Dedifferentiated amniotic fluid mesenchymal stem cell (primary cell): Measurements from ENCODE around the gene PPP1R1B.

Source experiments
- DNase-seq: peaks from one replicate; pipeline ENCODE4 v3.0.0-alpha.2; 2016; ENCODE audit errors: extremely low spot score

The PPP1R1B gene

GRCh38 chr17:39632153-39632941, 5.6 kb downstream of the PPP1R1B start:
- DNase-seq = no peak

- DNase-seq = no peak
These were observed 6.9 kb downstream of the PPP1R1B start for GRCh38 chr17:39633570-39634183.

GRCh38 chr17:39634384-39634871, 7.7 kb downstream of the PPP1R1B start:
- DNase-seq = peak; percentile 63

- no peak for DNase-seq
These were observed 8.9 kb downstream of the PPP1R1B start for GRCh38 chr17:39635614-39636176.

GRCh38 chr17:39636587-39636926, 9.8 kb downstream of the PPP1R1B start:
- DNase-seq = no peak

DNA sequence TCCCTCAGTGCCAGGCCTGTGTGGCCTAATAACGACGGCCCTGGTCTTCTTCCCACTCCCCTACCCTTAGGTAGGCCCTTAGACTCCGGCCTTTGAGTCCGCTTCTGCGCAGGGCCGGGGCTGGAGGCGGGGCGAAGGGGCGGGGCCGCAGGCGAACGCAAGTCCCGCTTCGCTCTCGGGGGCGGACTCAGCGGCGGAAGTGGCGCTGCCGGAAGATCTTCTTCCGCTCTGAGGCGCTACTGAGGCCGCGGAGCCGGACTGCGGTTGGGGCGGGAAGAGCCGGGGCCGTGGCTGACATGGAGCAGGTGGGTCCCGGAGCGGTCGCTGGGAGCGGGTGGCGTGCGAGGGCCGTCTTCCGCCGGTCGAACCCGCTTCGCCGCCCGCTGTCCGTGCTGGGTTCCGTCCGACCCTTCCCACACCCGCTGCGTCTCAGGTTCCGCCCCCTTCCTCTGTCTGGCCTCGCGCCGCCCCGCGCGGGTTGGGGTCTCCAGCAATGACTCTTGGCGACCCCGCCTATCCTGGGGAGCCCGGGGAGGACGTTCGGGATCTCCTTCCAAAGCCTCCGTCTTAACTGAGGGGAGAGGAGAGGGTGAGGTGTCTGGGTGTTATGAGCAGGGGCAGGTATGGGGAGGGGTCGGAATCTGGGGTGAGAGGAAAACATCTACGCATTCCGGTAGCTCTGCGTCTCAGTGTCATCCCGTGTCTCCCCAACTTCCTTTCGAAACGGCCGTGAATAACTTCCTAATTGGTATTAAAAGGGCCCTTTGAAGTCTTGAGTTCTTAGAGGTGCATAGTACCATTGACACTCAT, 10.4 kb downstream of the PPP1R1B start, which contains the start of gene STARD3:
Gene STARD3, plus strand, starts transcription at position 218 of the 810 bp plus-strand sequence. CDS start 16,388 bp downstream, outside the sequence.
- DNase-seq = peak; percentile 82

GRCh38 chr17:39638317-39638716, 11.6 kb downstream of the PPP1R1B start:
- DNase-seq = no peak

DNA sequence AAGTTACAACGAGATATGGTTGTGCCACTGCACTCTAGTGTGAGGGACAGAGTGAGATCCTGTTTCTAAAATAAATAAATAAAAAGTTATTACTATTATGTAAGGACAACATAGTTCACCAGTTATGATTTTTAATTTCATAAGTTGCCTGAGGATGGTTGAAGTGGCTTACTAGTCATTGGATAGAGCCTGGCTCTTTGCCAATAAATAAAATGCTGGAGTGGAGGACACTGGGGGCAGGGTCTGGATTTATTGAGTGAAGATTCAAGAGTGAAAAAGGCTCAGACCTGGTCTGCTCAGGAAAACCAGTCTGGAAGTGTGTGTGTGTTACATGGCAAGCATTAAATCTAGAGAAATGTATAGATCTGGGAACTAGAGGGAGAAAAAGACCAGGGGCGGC, 12.3 kb downstream of the PPP1R1B start:
- no peak for DNase-seq

DNA sequence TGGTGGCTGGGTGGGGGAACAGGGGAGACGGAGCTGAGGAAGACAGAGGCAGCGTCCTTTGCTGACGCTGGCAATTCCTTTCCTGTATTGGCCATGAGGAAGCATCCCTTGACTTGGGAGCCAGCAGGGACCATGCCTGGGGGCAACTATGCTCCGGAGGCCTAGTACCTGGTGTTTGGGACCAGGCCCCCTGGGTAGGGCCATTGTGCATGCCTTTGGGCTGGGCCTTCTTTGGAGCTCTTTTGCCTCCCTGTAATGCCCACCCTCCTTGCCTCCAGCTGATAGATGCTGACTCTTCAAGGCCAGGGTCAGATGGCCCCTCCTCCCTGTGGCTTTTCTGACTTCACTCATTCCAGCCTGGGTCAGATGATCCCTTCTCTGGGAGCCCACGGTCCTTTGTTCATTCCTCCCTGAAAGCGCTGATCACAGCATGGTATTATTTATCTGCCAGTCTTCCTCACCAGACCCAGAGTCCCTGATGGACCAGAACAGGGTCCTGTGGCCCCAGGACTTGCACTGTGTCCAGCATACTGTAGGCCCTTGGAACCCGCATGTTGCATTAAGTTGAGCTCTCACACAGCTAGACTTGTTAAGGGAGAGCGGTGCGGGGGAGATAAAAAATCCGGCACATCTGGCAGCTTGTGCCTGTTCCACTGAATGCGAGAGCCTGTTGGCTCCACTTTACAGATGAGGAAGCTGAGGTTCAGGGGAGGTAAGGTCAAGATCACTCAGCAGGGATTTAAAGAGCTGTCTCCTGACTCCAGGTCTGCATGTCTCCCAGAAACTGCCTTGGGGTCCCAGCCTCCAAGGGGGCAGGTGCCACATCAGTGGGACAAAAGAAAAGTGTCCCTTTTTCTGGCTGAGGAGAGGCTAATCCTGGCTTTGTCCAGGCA, 13.1 kb downstream of the PPP1R1B start:
- DNase-seq = no peak

DNA sequence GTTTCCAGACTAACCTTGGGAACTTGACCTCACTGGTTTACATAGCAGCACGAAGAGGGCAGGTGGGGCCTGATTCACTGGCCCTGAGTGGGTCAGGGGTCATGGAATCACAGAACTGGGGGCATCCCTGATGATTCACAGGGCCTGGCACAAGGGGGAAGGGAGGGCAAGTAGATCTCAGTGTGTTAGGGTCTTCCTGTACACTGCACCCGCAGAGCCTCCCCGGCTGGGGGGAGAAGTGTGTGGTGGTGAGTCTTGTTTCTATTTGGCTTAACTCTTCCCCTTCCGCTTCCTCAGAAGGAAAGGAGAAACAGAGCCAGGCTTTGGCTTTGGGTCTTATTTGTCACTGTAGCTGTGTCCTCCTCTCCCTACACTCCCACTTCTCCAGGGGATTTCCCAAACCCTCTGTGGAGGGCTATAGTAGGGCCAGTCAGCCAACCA, 13.9 kb downstream of the PPP1R1B start:
- no peak for DNase-seq

DNA sequence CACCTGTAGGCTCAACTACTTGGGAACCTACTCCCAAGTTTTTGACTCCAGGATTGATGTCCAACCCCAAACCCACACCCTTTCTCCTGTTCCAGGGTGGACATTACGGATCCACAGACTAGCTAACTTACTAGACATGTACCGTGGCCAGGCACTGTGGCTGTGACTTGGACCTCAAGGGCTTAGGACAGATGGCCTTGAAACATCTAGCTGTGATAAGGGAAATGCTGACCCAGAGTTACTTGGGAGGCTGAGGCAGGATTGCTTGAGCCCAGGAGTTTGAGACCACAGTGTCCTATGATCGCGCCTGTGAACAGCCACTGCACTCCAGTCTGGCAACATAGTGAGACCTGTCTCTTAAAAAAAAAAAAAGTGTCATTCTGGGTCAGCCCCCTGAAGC, 14.3 kb downstream of the PPP1R1B start:
- no peak for DNase-seq

DNA sequence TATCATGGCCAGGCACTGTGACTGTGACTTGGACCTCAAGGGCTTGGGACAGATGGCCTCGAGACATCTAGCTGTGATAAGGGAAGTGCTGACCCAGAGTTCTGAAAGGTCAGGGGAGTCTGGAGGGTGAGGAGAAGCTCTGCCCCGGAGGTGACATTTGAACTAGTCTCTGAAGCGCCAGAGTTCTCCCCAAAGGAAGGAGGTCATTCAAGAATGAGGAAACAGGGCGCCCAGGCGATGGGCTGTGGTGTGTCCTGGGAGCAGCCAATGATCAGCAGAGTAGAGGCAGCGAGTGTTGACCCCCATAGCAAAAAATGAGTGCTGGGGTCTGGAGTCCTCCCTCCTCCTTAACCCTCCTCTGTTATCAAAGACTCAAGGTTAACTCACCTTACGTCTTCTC, 15.1 kb downstream of the PPP1R1B start:
- DNase-seq = no peak

DNA sequence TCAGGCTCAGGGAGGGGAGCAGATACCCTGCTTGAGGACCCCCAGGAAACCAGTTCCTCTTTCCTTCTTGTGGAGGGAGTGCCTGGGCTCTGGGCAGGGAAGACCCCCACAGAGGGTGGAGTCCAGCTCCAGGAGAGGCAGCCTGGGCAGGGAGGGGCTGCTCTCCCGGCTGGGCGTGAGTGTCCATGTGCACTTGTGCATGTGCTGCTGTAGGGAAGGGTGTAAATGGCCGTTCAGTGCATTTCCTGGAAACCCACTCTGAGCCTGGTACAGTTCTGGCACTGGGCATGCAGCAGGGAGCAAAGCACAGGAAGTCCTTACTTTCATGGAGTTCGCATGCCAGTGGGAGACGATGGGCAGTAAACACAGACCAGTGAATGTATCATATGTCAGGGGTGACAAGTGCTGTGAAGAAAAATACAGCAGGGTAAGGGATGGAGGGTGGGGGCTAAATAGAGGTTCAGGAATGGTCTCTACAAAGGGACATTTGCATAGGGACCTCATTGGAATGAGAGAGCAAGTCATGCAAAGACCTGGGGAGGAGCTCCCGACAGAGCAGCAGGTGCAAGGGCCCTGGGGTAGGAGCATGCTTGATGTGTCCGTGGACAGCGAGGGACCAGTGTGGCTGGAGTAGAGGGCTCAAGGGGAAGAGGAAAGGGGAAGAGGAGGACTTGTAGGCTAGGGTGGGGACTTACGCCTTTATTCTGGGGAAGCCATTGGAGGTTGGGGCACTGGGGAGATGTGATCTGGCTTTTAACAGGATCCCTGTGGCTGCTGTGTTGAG, 15.7 kb downstream of the PPP1R1B start:
- DNase-seq = no peak

- no peak for DNase-seq
These were observed 16.5 kb downstream of the PPP1R1B start for GRCh38 chr17:39643271-39643670.

- DNase-seq = no peak
These were observed 20.5 kb downstream of the PPP1R1B start for GRCh38 chr17:39647256-39647655.

GRCh38 chr17:39648616-39649366, 22.0 kb downstream of the PPP1R1B start:
- DNase-seq = peak; percentile 23

DNA sequence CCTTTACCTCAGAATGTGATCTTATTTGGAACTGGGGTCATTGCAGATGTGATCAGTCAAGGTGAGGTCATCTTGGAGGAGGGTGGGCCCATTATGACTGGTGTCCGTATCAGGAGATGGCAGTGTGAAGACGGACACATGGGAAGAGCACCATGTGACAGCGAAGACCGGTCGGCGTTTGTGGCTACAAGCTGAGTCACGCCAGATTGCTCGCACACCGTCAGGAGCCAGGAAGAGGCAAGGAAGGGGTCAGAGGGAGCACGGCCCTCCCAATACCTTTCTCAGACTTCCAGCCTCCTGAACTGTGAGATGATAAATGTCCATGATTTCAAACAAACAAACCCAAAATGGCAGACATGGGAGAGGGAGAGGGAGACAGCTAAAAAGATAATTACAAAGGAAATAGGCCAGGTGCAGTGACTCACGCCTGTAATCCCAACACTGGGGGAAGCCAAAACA, 23.4 kb downstream of the PPP1R1B start:
- no peak for DNase-seq

- no peak for DNase-seq
These were observed 25.3 kb downstream of the PPP1R1B start for GRCh38 chr17:39651923-39652586.
